Kidney epithelial cell (primary cell): Measurements from ENCODE around the gene KSR1. TPM values are rescaled to one million over a fixed set of nuclear protein-coding genes. Genes with fewer than 3 reads are reported as not detected.

ENCODE experiments used
- DNase-seq: peaks from one replicate; pipeline ENCODE4 v3.0.0-alpha.2; 2010; ENCODE audit warnings: low read depth
- H3K27me3 ChIP-seq: 2 replicates; pipeline ENCODE4 v1.6.0; 2011; ENCODE audit warnings: low read length; ENCODE audit not compliant: control insufficient read depth, insufficient read depth
- H3K36me3 ChIP-seq: 2 replicates; pipeline ENCODE4 v1.5.1; 2011; ENCODE audit warnings: low read length; ENCODE audit not compliant: control insufficient read depth, insufficient read depth
- H3K4me3 ChIP-seq: 2 replicates; pipeline ENCODE4 v1.5.1; 2011; ENCODE audit warnings: low read depth, mild to moderate bottlenecking, control low read depth, low read length
- CTCF ChIP-seq: IDR thresholded peaks from 2 replicates; pipeline ENCODE4 v1.5.1; 2011; ENCODE audit warnings: mild to moderate bottlenecking, moderate library complexity, low read length, control low read depth, inconsistent platforms; ENCODE audit not compliant: insufficient read depth, poor library complexity, severe bottlenecking
- total RNA-seq: library from RNA; depleted of rRNA; stranded (reverse); fragments of >200 nt; gene quantifications from 2 replicates; pipeline ENCODE4 v1.2.3, GENCODE V29; 2015

Gene KSR1
- total RNA-seq, 1 donor from 2014 or later: 11.2 TPM

GRCh38 chr17:27490391-27490790 is 34.1 kb downstream of the KSR1 start:
- H3K27me3 ChIP-seq: no peaks in the 10 kb centered on the region
- TF ChIP-seq CTCF: no peak
- no peak for DNase-seq

GRCh38 chr17:27491713-27492190 is 35.5 kb downstream of the KSR1 start:
- H3K36me3 ChIP-seq: no peaks in the 10 kb centered on the region
- H3K27me3 ChIP-seq: no peaks in the 10 kb centered on the region
- H3K4me3 ChIP-seq: no peak overlapping the region
- no peak for DNase-seq
- no peak for TF ChIP-seq CTCF

More at GRCh38 chr17:27490391-27490790, 34.1 kb downstream of the KSR1 start:
- no peaks in the 10 kb centered on the region for H3K36me3 ChIP-seq
- no peak overlapping the region for H3K4me3 ChIP-seq

DNA sequence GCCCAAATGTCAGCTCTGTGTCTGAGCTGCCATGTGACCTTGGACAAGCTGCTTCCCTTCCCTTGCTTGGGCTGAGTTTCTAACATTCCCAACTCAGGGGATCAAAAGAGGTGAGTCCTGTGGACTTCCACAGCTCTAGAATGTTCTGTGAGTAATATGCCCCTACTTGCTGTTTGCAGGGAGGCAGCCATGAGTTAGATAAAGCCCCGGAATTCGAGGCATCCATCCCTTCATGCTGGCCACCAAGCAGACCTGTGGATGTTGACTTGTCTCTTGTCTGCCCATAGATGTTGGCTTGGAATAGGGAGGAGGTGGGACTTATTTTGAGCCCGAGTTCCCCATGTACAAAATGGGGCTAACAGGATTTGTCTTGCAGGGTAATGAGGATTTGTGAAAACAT is 36.2 kb downstream of the KSR1 start:
- no peaks in the 10 kb centered on the region for H3K36me3 ChIP-seq
- DNase-seq: no peak
- no peak overlapping the region for H3K4me3 ChIP-seq
- TF ChIP-seq CTCF: no peak
- no peaks in the 10 kb centered on the region for H3K27me3 ChIP-seq

GRCh38 chr17:27493088-27493487 is 36.8 kb downstream of the KSR1 start:
- no peak for TF ChIP-seq CTCF
- DNase-seq: no peak
- Histone ChIP-seq H3K36me3 (no peaks in the 10 kb centered on the region), H3K4me3 (no peak overlapping the region), H3K27me3 (no peaks in the 10 kb centered on the region)

DNA sequence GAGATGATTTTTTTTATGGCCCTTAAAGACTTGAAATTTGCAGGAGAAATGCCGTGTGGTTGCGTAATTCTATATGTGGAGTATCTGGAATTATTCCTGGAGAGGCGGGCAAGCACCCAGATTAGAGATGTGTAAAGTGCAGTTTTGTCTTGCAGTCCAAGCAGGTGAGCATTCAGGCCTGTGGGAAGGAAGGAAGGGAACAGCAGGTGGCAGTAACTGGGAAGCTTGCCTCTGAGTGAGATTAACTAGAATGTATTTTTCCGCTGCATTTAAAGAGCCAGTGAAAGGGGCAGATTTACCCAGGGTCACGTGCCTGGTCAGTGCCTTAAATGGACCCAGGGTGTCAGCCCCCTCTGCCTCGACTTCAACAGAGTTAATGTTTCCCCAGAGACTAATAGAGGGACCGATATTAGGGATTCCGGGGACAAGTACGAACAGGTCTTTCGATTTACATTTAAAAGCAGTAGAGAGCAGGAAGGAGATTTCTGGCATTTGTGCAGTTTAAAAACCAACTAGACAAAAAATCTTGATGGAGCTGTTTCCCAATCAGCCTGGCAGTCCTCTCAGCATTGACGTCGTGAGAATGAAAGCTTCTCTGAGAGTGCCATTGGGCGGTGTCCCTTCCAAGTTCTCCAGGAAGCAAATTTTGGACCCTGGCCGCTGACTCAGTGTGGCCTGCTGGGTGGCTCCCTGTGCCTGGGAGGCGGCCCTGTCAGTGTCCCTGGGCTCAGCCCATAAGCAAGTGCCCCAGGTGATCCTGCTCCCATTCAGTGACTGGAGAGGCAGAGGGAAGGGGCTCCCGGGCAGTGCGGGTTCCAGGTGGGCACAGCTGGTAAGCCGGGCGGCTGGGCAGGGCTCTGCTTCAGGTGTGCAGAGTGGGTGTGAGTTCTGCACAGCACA is 38.2 kb downstream of the KSR1 start:
- DNase-seq: no peak
- Histone ChIP-seq H3K4me3 (no peak overlapping the region), H3K27me3 (no peaks in the 10 kb centered on the region), H3K36me3 (no peaks in the 10 kb centered on the region)
- TF ChIP-seq CTCF: peak; percentile 80
